ENCODE data around the gene TNFSF13B.
A peak's percentile ranks its signal among the peaks of the same experiment; 100 is the strongest.

The TNFSF13B gene

GRCh38 chr13:108323031-108323430, 53.5 kb downstream of the TNFSF13B start:
- no peaks in the 10 kb centered on the region for H3K9me3 ChIP-seq (ENCODE audit: insufficient read depth, low read length)
- H3K36me3 ChIP-seq (ENCODE audit: low read length): no peaks in the 10 kb centered on the region
- no peaks in the 10 kb centered on the region for H4K20me1 ChIP-seq (ENCODE audit: low read depth, low read length)
- H3K9ac ChIP-seq (ENCODE audit: low read length): no peak overlapping the region
- no peaks in the 10 kb centered on the region for H3K79me2 ChIP-seq (ENCODE audit: insufficient read depth, low read length)
- no peak overlapping the region for H3K4me2 ChIP-seq (ENCODE audit: low read depth, low read length, poor library complexity, severe bottlenecking)
- TF ChIP-seq EZH2phosphoT487 (conservative IDR thresholded peaks at IDR 0.05; ENCODE audit: low read length) (no peak), CTCF (IDR thresholded peaks at IDR 0.05; ENCODE audit: insufficient read depth, low read length, poor library complexity, severe bottlenecking) (no peak)
- H3K27me3 ChIP-seq (ENCODE audit: low read length): no peaks in the 10 kb centered on the region; the same call in 1 of the 2 replicates
- H2AFZ ChIP-seq (ENCODE audit: low read depth, low read length, severe bottlenecking): no peak overlapping the region
- no peaks in the 10 kb centered on the region for H3K9me2 ChIP-seq (replicated peaks; ENCODE audit: insufficient read depth, low read length)
- no peaks in the 10 kb centered on the region for H3F3A ChIP-seq (ENCODE audit: insufficient read depth)
- H3K4me3 ChIP-seq (ENCODE audit: insufficient read depth, low read length, poor library complexity, severe bottlenecking): no peak overlapping the region
- H3K27ac ChIP-seq (ENCODE audit: low read depth, low read length): no peak overlapping the region

- Histone ChIP-seq H4K20me1 (ENCODE audit: low read depth, low read length) (no peaks in the 10 kb centered on the region), H3K36me3 (ENCODE audit: low read length) (no peaks in the 10 kb centered on the region), H3K9ac (ENCODE audit: low read length) (no peak overlapping the region), H3K27me3 (ENCODE audit: low read length) (no peaks in the 10 kb centered on the region; the same call in 1 of the 2 replicates), H2AFZ (ENCODE audit: low read depth, low read length, severe bottlenecking) (peak overlapping the region; percentile 68), H3K9me2 (replicated peaks; ENCODE audit: insufficient read depth, low read length) (no peaks in the 10 kb centered on the region), H3K4me2 (ENCODE audit: low read depth, low read length, poor library complexity, severe bottlenecking) (peak overlapping the region; percentile 58), H3K79me2 (ENCODE audit: insufficient read depth, low read length) (no peaks in the 10 kb centered on the region), H3K9me3 (ENCODE audit: insufficient read depth, low read length) (no peaks in the 10 kb centered on the region), H3K4me3 (ENCODE audit: insufficient read depth, low read length, poor library complexity, severe bottlenecking) (no peak overlapping the region), H3F3A (ENCODE audit: insufficient read depth) (no peaks in the 10 kb centered on the region), H3K27ac (ENCODE audit: low read depth, low read length) (peak overlapping the region; percentile 49; the same call in 1 of the 2 replicates)
- no peak for TF ChIP-seq EZH2phosphoT487 (conservative IDR thresholded peaks at IDR 0.05; ENCODE audit: low read length)
- no peak for TF ChIP-seq CTCF (IDR thresholded peaks at IDR 0.05; ENCODE audit: insufficient read depth, low read length, poor library complexity, severe bottlenecking)
Measured at GRCh38 chr13:108325863-108326262, 56.3 kb downstream of the TNFSF13B start.

GRCh38 chr13:108326309-108326708, 56.8 kb downstream of the TNFSF13B start:
- Histone ChIP-seq H3F3A (ENCODE audit: insufficient read depth) (no peaks in the 10 kb centered on the region), H3K9ac (ENCODE audit: low read length) (no peak overlapping the region), H3K9me2 (replicated peaks; ENCODE audit: insufficient read depth, low read length) (no peaks in the 10 kb centered on the region), H2AFZ (ENCODE audit: low read depth, low read length, severe bottlenecking) (peak overlapping the region; percentile 3), H3K27ac (ENCODE audit: low read depth, low read length) (peak overlapping the region; percentile 49; the same call in 1 of the 2 replicates), H3K4me3 (ENCODE audit: insufficient read depth, low read length, poor library complexity, severe bottlenecking) (no peak overlapping the region), H3K79me2 (ENCODE audit: insufficient read depth, low read length) (no peaks in the 10 kb centered on the region), H3K36me3 (ENCODE audit: low read length) (no peaks in the 10 kb centered on the region), H3K4me2 (ENCODE audit: low read depth, low read length, poor library complexity, severe bottlenecking) (peak overlapping the region; percentile 58), H3K9me3 (ENCODE audit: insufficient read depth, low read length) (no peaks in the 10 kb centered on the region), H3K27me3 (ENCODE audit: low read length) (no peaks in the 10 kb centered on the region; the same call in 1 of the 2 replicates), H4K20me1 (ENCODE audit: low read depth, low read length) (no peaks in the 10 kb centered on the region)
- TF ChIP-seq CTCF (IDR thresholded peaks at IDR 0.05; ENCODE audit: insufficient read depth, low read length, poor library complexity, severe bottlenecking): no peak
- TF ChIP-seq EZH2phosphoT487 (conservative IDR thresholded peaks at IDR 0.05; ENCODE audit: low read length): no peak

Measured in SU-DHL-6 (cell line).